ENCODE results near the gene RAI14.

GRCh38 chr5:34789021-34789531 is 132.9 kb downstream of the RAI14 start:
- TF ChIP-seq, protein P1, sequence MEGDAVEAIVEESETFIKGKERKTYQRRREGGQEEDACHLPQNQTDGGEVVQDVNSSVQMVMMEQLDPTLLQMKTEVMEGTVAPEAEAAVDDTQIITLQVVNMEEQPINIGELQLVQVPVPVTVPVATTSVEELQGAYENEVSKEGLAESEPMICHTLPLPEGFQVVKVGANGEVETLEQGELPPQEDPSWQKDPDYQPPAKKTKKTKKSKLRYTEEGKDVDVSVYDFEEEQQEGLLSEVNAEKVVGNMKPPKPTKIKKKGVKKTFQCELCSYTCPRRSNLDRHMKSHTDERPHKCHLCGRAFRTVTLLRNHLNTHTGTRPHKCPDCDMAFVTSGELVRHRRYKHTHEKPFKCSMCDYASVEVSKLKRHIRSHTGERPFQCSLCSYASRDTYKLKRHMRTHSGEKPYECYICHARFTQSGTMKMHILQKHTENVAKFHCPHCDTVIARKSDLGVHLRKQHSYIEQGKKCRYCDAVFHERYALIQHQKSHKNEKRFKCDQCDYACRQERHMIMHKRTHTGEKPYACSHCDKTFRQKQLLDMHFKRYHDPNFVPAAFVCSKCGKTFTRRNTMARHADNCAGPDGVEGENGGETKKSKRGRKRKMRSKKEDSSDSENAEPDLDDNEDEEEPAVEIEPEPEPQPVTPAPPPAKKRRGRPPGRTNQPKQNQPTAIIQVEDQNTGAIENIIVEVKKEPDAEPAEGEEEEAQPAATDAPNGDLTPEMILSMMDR (IDR thresholded peaks at IDR 0.05): no peak
- TF ChIP-seq POLR2A (IDR thresholded peaks at IDR 0.05): no peak

Data from lower leg skin (tissue), 3 donors.